T-helper 2 cell (primary cell): ENCODE measurements around the gene PDCD2.
"Not testable (repeated sequence)": the region's sequence is repeated elsewhere in the genome, so short reads cannot be mapped to it uniquely, and the experiment has no call there.

Experiments used
- DNase-seq, 5 experiments: peaks; one replicate each; pipeline versions ENCODE4 v3.0.0 to v3.0.0-alpha.2; 2012 to 2022
- total RNA-seq, 2 donors: gene quantifications; one replicate each; lab custom pipeline; 2026; lab: John Stamatoyannopoulos, UW

PDCD2 gene
- 46.8 to 70.4 reads per million in 2 donors for total RNA-seq

GRCh38 chr6:170584181-170584953 lies at the start of gene PDCD2:
PDCD2 (minus strand) TSS chr6:170584637; CDS start chr6:170584581, 56 bp downstream.
- peak; percentile 80 to 97 (median 88) for DNase-seq

- DNase-seq, result not testable (repeated sequence)
These were observed 31.6 kb upstream of the PDCD2 start for GRCh38 chr6:170616020-170616554.

- not testable (repeated sequence) for DNase-seq
These were observed 27.9 kb upstream of the PDCD2 start for GRCh38 chr6:170612256-170612804.

GRCh38 chr6:170609225-170609624 lies 24.8 kb upstream of the PDCD2 start:
- DNase-seq, result not testable (repeated sequence)

GRCh38 chr6:170605574-170606259 lies 21.3 kb upstream of the PDCD2 start:
- DNase-seq, result no peak

- DNase-seq, result no peak
These were observed 12.8 kb upstream of the PDCD2 start for GRCh38 chr6:170597278-170597677.

GRCh38 chr6:170596426-170596825 lies 12.0 kb upstream of the PDCD2 start:
- no peak for DNase-seq

GRCh38 chr6:170590725-170591124 lies 6.3 kb upstream of the PDCD2 start:
- no peak for DNase-seq

- DNase-seq, result peak in 1 of 5 experiments; percentile 7
These were observed 589 bp upstream of the PDCD2 start for GRCh38 chr6:170584954-170585498.

- no peak for DNase-seq
These were observed 669 bp downstream of the PDCD2 start for GRCh38 chr6:170583756-170584180.

- no peak for DNase-seq
These were observed 5.5 kb downstream of the PDCD2 start for GRCh38 chr6:170578909-170579308.

- no peak for DNase-seq
These were observed 9.2 kb downstream of the PDCD2 start for GRCh38 chr6:170575250-170575649.

GRCh38 chr6:170572704-170573466 lies 11.6 kb downstream of the PDCD2 start:
- no peak for DNase-seq

GRCh38 chr6:170564936-170565530 lies 19.4 kb downstream of the PDCD2 start:
- DNase-seq, result no peak

- no peak for DNase-seq
These were observed 22.9 kb downstream of the PDCD2 start for GRCh38 chr6:170561555-170561954.

GRCh38 chr6:170555305-170555704 lies 29.1 kb downstream of the PDCD2 start:
- DNase-seq, result no peak

GRCh38 chr6:170554796-170555137 lies 29.7 kb downstream of the PDCD2 start:
- DNase-seq, result no peak

- DNase-seq, result peak; percentile 89 to 100 (median 97)
These were observed 30.2 kb downstream of the PDCD2 start, which contains the start of gene TBP for GRCh38 chr6:170554013-170554795. TBP (plus strand) TSS chr6:170554369; CDS start chr6:170557030, 2,661 bp downstream.

- DNase-seq, result no peak
These were observed 30.9 kb downstream of the PDCD2 start for GRCh38 chr6:170553534-170554012.

GRCh38 chr6:170552765-170553533 lies 31.5 kb downstream of the PDCD2 start, which contains the start of gene PSMB1:
PSMB1 (minus strand) TSS chr6:170553307; CDS start chr6:170553242, 65 bp downstream.
- DNase-seq, result peak; percentile 52 to 90 (median 73)
